HEK293 (cell line): ENCODE data around the gene ARHGAP6.

Experiments
- CTCF ChIA-PET: fragments of 350-600 bp; formaldehyde crosslinking; extraction: SDS; loops from one replicate; lab custom pipeline; 2021; ENCODE audit warnings: antibody characterized with exemption; lab: Yijun Ruan, JAX
- POLR2A ChIA-PET: fragments of 300-600 bp; formaldehyde crosslinking; extraction: SDS; loops from one replicate; lab custom pipeline; 2020; ENCODE audit warnings: antibody characterized with exemption, inconsistent platforms; lab: Yijun Ruan, JAX
- H3K27ac ChIP-seq: fragments of 200-500 bp; sonication (Bioruptor generic); 2 replicates; pipeline ENCODE4 v1.5.1; 2014; ENCODE audit warnings: low read depth, low read length, control low read depth, inconsistent platforms; ENCODE audit errors: extremely low read depth
- H3K36me3 ChIP-seq, 2 experiments: fragments of 200-500 bp in 1 of 2; sonication (Bioruptor generic) in 1 of 2; 1 replicate in 1 of 2; 2 replicates in 1 of 2; pipeline ENCODE4 v1.5.1; 2014 to 2017; ENCODE audit warnings: inconsistent platforms in 2 of 2, low read length in 2 of 2; ENCODE audit not compliant: control insufficient read depth in 2 of 2, insufficient read depth in 1 of 2
- H3K4me1 ChIP-seq: fragments of 200-500 bp; sonication (Bioruptor generic); 2 replicates; pipeline ENCODE4 v1.5.1; 2014; ENCODE audit warnings: mild to moderate bottlenecking, low read length, inconsistent platforms; ENCODE audit not compliant: control insufficient read depth, insufficient read depth
- H3K4me3 ChIP-seq: 2 replicates; pipeline ENCODE4 v1.5.1; 2011; ENCODE audit warnings: low read depth, mild to moderate bottlenecking, control low read depth, low read length, moderate library complexity
- H3K9me3 ChIP-seq: fragments of 200-500 bp; sonication (Bioruptor generic); 2 replicates; pipeline ENCODE4 v1.5.1; 2014; ENCODE audit warnings: low read depth, low read length, inconsistent platforms; ENCODE audit not compliant: control insufficient read depth, insufficient read depth
- BCL11B ChIP-seq: fragments of 450-650 bp; formaldehyde crosslinking; IDR thresholded peaks from 2 replicates; pipeline ENCODE4 v1.5.1; 2016; ENCODE audit warnings: low read depth, missing biosample characterization, missing genetic modification characterization
- GLIS1 ChIP-seq: fragments of 450-650 bp; formaldehyde crosslinking; IDR thresholded peaks from 2 replicates; pipeline ENCODE4 v1.5.1; 2016; ENCODE audit warnings: missing biosample characterization, missing genetic modification characterization
- GLIS2 ChIP-seq: fragments of 450-650 bp; formaldehyde crosslinking; IDR thresholded peaks from 2 replicates; pipeline ENCODE4 v1.5.1; 2016; ENCODE audit warnings: missing biosample characterization, missing genetic modification characterization
- KLF7 ChIP-seq: fragments of 450-650 bp; formaldehyde crosslinking; IDR thresholded peaks from 2 replicates; pipeline ENCODE4 v1.5.1; 2016; ENCODE audit warnings: missing biosample characterization, missing genetic modification characterization, borderline replicate concordance
- MEIS1 ChIP-seq: sonication (generic); formaldehyde crosslinking; IDR thresholded peaks from 2 replicates; pipeline ENCODE4 v1.8.1; 2022; ENCODE audit warnings: missing genetic modification reagents, mild to moderate bottlenecking, borderline replicate concordance
- MZF1 ChIP-seq: fragments of 450-650 bp; formaldehyde crosslinking; IDR thresholded peaks from 2 replicates; pipeline ENCODE4 v1.5.1; 2017; ENCODE audit warnings: missing biosample characterization, missing genetic modification characterization, borderline replicate concordance
- SETDB1 ChIP-seq: IDR thresholded peaks from one replicate; pipeline ENCODE4 v1.6.1; 2017; ENCODE audit warnings: mild to moderate bottlenecking, low read length, moderate library complexity, mixed read lengths; ENCODE audit not compliant: insufficient read length
- TCF7L2 ChIP-seq: IDR thresholded peaks from 2 replicates; pipeline ENCODE4 v1.6.1; 2011; ENCODE audit warnings: low read depth, mild to moderate bottlenecking, inconsistent platforms, low read length, moderate library complexity, borderline replicate concordance
- ZBTB1 ChIP-seq: fragments of 450-650 bp; formaldehyde crosslinking; IDR thresholded peaks from 2 replicates; pipeline ENCODE4 v1.5.1; 2016; ENCODE audit warnings: missing biosample characterization, missing genetic modification characterization
- ZBTB17 ChIP-seq: fragments of 450-650 bp; formaldehyde crosslinking; IDR thresholded peaks from 2 replicates; pipeline ENCODE4 v1.5.1; 2016; ENCODE audit warnings: missing biosample characterization, missing genetic modification characterization
- ZBTB20 ChIP-seq: fragments of 450-650 bp; formaldehyde crosslinking; IDR thresholded peaks from 2 replicates; pipeline ENCODE4 v1.5.1; 2016; ENCODE audit warnings: missing biosample characterization, missing genetic modification characterization
- ZFP69B ChIP-seq: fragments of 450-650 bp; formaldehyde crosslinking; IDR thresholded peaks from 2 replicates; pipeline ENCODE4 v1.5.1; 2016; ENCODE audit warnings: missing biosample characterization, missing genetic modification characterization
- ZNF121 ChIP-seq: fragments of 450-650 bp; formaldehyde crosslinking; IDR thresholded peaks from 2 replicates; pipeline ENCODE4 v1.5.1; 2016; ENCODE audit warnings: missing biosample characterization, missing genetic modification characterization
- ZNF146 ChIP-seq: fragments of 450-650 bp; formaldehyde crosslinking; IDR thresholded peaks from 2 replicates; pipeline ENCODE4 v1.5.1; 2016; ENCODE audit warnings: missing biosample characterization, missing genetic modification characterization
- ZNF169 ChIP-seq: fragments of 450-650 bp; formaldehyde crosslinking; IDR thresholded peaks from 2 replicates; pipeline ENCODE4 v1.5.1; 2016; ENCODE audit warnings: missing biosample characterization, missing genetic modification characterization
- ZNF292 ChIP-seq: fragments of 450-650 bp; formaldehyde crosslinking; IDR thresholded peaks from 2 replicates; pipeline ENCODE4 v1.5.1; 2016; ENCODE audit warnings: low read depth, missing biosample characterization, missing genetic modification characterization, borderline replicate concordance
- ZNF366 ChIP-seq: fragments of 450-650 bp; formaldehyde crosslinking; conservative IDR thresholded peaks from 2 replicates; pipeline ENCODE4 v1.5.1; 2016; ENCODE audit warnings: missing biosample characterization, missing genetic modification characterization
- ZNF37A ChIP-seq: fragments of 450-650 bp; IDR thresholded peaks from 2 replicates; pipeline ENCODE4 v1.5.1; 2018; ENCODE audit warnings: missing biosample characterization, missing genetic modification characterization
- ZNF391 ChIP-seq: fragments of 450-650 bp; formaldehyde crosslinking; IDR thresholded peaks from 2 replicates; pipeline ENCODE4 v1.5.1; 2016; ENCODE audit warnings: low read depth, missing biosample characterization, missing genetic modification characterization, borderline replicate concordance
- ZNF549 ChIP-seq: fragments of 450-650 bp; IDR thresholded peaks from 2 replicates; pipeline ENCODE4 v1.5.1; 2018; ENCODE audit warnings: missing biosample characterization, missing genetic modification characterization, mild to moderate bottlenecking, inconsistent platforms, moderate library complexity
- ZNF626 ChIP-seq: fragments of 450-650 bp; sonication (Bioruptor Pico); formaldehyde crosslinking; IDR thresholded peaks from 2 replicates; pipeline ENCODE4 v1.5.1; 2018; ENCODE audit warnings: missing biosample characterization, missing genetic modification characterization, inconsistent platforms
- ZNF660 ChIP-seq: fragments of 450-650 bp; IDR thresholded peaks from 2 replicates; pipeline ENCODE4 v1.5.1; 2018; ENCODE audit warnings: missing biosample characterization, mild to moderate bottlenecking, missing genetic modification characterization
- ZNF747 ChIP-seq: fragments of 450-650 bp; formaldehyde crosslinking; IDR thresholded peaks from 2 replicates; pipeline ENCODE4 v1.5.1; 2016; ENCODE audit warnings: missing biosample characterization, missing genetic modification characterization
- ZSCAN23 ChIP-seq: fragments of 450-650 bp; formaldehyde crosslinking; IDR thresholded peaks from 2 replicates; pipeline ENCODE4 v1.5.1; 2016; ENCODE audit warnings: missing biosample characterization, missing genetic modification characterization
- TF ChIP-seq, protein P1 (sequence below): fragments of 450-650 bp; formaldehyde crosslinking; IDR thresholded peaks from 2 replicates; pipeline ENCODE4 v1.5.1; 2017; ENCODE audit warnings: missing biosample characterization, missing genetic modification characterization
- TF ChIP-seq, protein P2 (sequence below): fragments of 450-650 bp; formaldehyde crosslinking; IDR thresholded peaks from 2 replicates; pipeline ENCODE4 v1.5.1; 2016; ENCODE audit warnings: missing biosample characterization, missing genetic modification characterization

Gene ARHGAP6

DNA sequence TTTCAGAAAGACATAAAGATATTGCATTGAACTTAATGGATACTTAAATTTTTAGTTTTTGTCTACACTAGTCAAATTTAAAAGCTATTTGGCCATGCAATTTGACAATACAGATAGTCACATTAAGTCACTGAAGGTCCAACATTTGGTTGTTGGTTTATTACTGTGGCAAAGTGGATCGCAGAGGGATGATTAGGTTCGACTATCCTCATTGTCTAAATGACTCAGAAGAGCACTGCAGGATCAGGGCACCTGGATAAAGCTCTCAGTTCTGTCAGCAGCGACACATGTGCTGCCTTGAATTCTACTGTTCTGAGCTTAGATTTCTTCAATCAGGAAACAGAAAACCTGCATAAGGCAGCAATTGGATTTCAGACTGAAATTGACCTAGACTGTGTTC lies 241.8 kb downstream of the ARHGAP6 start (continued):
- TF ChIP-seq ZNF549 (tag by site-specific recombination) = no peak
- no peak for TF ChIP-seq ZNF169 (tag by site-specific recombination)
- TF ChIP-seq, all 188 proteins: peak for 0

DNA sequence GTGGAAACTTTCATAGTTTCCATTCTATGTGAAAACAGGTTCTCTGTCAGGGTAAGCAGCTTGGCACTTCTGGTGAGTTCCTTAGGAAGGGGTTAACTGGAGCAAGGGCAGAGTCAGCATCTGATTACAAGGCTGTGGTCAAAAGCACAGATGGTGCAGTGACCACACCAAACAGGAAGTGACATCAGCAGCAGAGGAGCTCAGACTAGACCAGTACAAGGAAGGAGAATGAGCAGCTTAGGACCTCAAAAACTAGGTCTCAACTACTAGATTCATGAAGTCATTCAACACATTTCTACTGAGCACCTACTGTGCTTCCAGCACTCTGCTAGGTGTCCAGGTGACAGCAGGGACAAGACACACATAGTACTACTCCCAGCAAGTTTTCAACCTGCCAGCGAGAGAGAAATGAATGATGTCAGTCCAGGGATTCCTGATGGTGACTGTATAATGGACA lies 242.3 kb downstream of the ARHGAP6 start:
- TF ChIP-seq ZFP69B (tag by site-specific recombination) (no peak), BCL11B (tag by site-specific recombination) (no peak), SETDB1 (no peak), ZNF366 (tag by site-specific recombination) (no peak), ZNF292 (tag by site-specific recombination) (no peak), ZNF626 (tag by site-specific recombination) (no peak), ZBTB1 (no peak), ZNF747 (tag by site-specific recombination) (no peak), ZNF121 (tag by site-specific recombination) (no peak)
- TF ChIP-seq, protein P1, sequence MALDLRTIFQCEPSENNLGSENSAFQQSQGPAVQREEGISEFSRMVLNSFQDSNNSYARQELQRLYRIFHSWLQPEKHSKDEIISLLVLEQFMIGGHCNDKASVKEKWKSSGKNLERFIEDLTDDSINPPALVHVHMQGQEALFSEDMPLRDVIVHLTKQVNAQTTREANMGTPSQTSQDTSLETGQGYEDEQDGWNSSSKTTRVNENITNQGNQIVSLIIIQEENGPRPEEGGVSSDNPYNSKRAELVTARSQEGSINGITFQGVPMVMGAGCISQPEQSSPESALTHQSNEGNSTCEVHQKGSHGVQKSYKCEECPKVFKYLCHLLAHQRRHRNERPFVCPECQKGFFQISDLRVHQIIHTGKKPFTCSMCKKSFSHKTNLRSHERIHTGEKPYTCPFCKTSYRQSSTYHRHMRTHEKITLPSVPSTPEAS (tag by site-specific recombination) = no peak
- TF ChIP-seq, protein P2, sequence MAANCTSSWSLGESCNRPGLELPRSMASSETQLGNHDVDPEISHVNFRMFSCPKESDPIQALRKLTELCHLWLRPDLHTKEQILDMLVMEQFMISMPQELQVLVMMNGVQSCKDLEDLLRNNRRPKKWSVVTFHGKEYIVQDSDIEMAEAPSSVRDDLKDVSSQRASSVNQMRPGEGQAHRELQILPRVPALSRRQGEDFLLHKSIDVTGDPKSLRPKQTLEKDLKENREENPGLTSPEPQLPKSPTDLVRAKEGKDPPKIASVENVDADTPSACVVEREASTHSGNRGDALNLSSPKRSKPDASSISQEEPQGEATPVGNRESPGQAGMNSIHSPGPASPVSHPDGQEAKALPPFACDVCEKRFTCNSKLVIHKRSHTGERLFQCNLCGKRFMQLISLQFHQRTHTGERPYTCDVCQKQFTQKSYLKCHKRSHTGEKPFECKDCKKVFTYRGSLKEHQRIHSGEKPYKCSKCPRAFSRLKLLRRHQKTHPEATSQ (tag by site-specific recombination) = no peak
- Histone ChIP-seq H3K4me1 (no peaks in the 10 kb centered on the region), H3K36me3 (no peaks in the 10 kb centered on the region), H3K27ac (no peak overlapping the region), H3K9me3 (no peaks in the 10 kb centered on the region), H3K4me3 (no peak overlapping the region)
- POLR2A ChIA-PET = no interaction called here
- CTCF ChIA-PET = no interaction called here

DNA sequence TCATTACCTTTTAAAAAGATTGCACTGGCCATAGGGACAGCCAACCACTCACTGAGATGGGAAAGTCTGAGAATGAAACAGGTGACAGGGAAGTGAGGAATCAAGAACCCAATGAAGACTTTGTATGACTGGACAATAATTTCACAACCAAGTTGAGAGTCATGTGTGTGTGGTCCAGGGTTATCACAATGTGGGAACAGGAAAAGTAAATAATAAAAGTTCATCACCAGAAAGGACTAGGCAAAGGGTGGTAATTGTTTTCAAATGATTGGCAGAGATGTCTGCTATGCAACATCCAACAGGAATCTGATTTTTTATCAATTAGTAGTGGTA lies 243.2 kb downstream of the ARHGAP6 start:
- Histone ChIP-seq H3K9me3 (no peaks in the 10 kb centered on the region), H3K27ac (no peak overlapping the region), H3K4me1 (no peaks in the 10 kb centered on the region), H3K36me3 (no peaks in the 10 kb centered on the region), H3K4me3 (no peak overlapping the region)
- ChIA-PET CTCF (no interaction called here), POLR2A (no interaction called here)
- TF ChIP-seq ZNF292 (tag by site-specific recombination) = no peak
- no peak for TF ChIP-seq ZNF146 (tag by site-specific recombination)
- no peak for TF ChIP-seq TCF7L2
- no peak for TF ChIP-seq MZF1
- TF ChIP-seq ZBTB1 = no peak
- TF ChIP-seq MEIS1 = no peak
- TF ChIP-seq ZBTB17 = no peak
- no peak for TF ChIP-seq SETDB1

DNA sequence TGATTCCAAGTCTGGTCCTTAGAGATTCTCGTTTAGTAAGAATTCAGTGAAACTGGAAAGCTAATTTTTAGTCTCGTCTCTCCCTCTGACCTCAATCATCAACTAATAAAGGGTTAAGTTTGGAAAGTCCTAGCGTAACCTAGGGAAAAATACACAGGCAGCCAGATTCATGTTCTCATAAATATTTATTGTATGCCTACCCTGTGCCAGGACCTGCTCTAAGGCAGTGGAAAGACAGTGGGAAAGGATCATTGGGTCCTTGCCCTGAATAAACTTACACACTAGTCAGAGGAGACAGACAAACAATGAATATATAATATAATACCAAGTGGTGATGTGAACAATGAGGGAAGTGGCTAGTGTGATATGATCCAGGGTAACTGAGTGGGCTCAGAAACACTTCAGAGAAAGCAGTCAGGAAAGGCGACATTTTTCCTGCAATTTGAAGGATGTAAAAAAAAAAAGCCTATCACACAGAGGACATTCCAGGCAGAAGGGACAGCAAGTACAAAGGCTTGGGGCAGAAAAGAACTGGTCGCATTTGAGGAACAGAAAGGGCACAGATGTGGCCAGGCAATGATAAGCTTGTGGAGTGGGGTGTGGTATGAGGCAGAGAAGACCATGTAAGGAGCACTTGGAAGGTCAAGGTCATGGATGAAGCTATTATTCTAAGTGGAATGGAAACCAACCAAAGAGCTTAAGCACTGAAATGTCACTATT lies 243.8 kb downstream of the ARHGAP6 start:
- CTCF ChIA-PET = interaction anchor here (0.5 kb wide), 1 partner anchor 284 kb away, joined by 4 read pairs; no protein-coding TSS in a partner anchor
- Histone ChIP-seq H3K27ac (no peak overlapping the region), H3K9me3 (no peaks in the 10 kb centered on the region), H3K36me3 (no peaks in the 10 kb centered on the region)
- POLR2A ChIA-PET = no interaction called here
- TF ChIP-seq ZBTB20 (tag by site-specific recombination) (no peak), ZNF37A (tag by site-specific recombination) (no peak), GLIS1 (tag by site-specific recombination) (no peak), KLF7 (tag by site-specific recombination) (no peak), ZNF169 (tag by site-specific recombination) (no peak), GLIS2 (tag by site-specific recombination) (no peak), ZSCAN23 (tag by site-specific recombination) (no peak), ZNF391 (tag by site-specific recombination) (no peak), ZNF660 (tag by site-specific recombination) (no peak), MZF1 (no peak)
- TF ChIP-seq, all 188 proteins: peak for 0
- H3K4me1 ChIP-seq = no peaks in the 10 kb centered on the region
- no peak overlapping the region for H3K4me3 ChIP-seq
